ENCODE results near the gene ICAM4. TPM values are rescaled to one million over a fixed set of nuclear protein-coding genes. Genes with fewer than 3 reads are reported as not detected.
A peak's percentile ranks its signal among the peaks of the same experiment; 100 is the strongest.

ICAM4 gene
- total and polyA plus RNA-seq, 9 of the 15 experiments (the other 6 are each of a cell fraction or from before 2014, with no cell fraction given): 14.1 to 86.1 (median 29.6) TPM

DNA sequence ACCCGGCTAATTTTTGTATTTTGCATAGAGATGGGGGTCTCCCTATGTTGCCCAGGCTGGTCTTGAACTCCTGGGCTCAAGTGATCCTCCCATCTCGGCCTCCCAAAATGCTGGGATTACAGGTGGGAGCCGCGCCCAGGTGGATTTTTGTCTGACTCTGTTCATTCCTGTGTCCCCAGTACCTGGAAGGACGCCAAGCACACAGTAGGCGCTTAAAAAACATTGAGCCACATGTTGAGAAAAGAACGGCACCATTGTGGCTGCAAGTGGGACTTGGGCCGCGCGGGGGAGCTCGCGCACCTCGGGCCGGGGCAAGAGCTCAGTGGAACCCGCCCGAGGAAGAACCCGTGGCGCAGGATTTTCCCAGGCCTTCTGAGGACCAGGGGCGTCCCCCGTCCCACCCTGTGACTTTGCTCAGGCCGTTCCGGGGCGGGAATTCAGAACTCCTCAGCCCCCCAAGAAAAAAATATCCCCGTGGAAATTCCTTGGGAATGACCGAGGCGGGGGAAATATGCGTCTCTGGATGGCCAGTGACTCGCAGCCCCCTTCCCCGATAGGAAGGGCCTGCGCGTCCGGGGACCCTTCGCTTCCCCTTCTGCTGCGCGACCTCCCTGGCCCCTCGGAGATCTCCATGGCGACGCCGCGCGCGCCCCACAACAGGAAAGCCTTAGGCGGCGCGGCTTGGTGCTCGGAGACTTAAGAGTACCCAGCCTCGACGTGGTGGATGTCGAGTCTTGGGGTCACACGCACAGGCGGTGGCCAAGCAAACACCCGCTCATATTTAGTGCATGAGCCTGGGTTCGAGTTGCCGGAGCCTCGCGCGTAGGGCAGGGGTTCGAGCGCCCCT is 17.2 kb upstream of the ICAM4 start:
- no peaks in the 10 kb centered on the region for H3K27me3 ChIP-seq (ENCODE audit: control insufficient read depth in 2 of 2, insufficient read depth in 2 of 2, low read length in 2 of 2)
- DNase-seq (ENCODE audit: extremely low read depth in 1 of 4, low spot score in 3 of 4) (peak; percentile 80 to 91 (median 86)), FAIRE-seq (peak; percentile 77), ATAC-seq (peak; percentile 80)
- H3K9me1 ChIP-seq (ENCODE audit: control insufficient read depth, insufficient read depth, low read length): no peaks in the 10 kb centered on the region
- peak overlapping the region; percentile 73 to 93 for H3K9ac ChIP-seq (ENCODE audit: insufficient read depth in 1 of 2, low read depth in 2 of 2, low read length in 2 of 2)
- H3K9me3 ChIP-seq (replicated peaks; ENCODE audit: control insufficient read depth, insufficient read depth, low read depth, low read length): no peaks in the 10 kb centered on the region
- H3K79me2 ChIP-seq (ENCODE audit: control insufficient read depth, insufficient read depth, low read length): peaks cover 30% of the 10 kb centered on the region
- H4K20me1 ChIP-seq (replicated peaks; ENCODE audit: control insufficient read depth, insufficient read depth, low read length): no peaks in the 10 kb centered on the region
- in situ Hi-C loops (cut with MboI) (loop anchor here (5.0 kb wide), 1 partner anchor 118 kb away; no protein-coding TSS in a partner anchor), intact Hi-C loops (cut with micrococcal nuclease) (loop anchor here (1.0 to 2.0 kb wide), 3 partner anchors 20 to 120 kb away; partner anchors contain the start of genes ICAM5 and TYK2)
- WGBS (ENCODE audit: insufficient coverage, low coverage, missing lambda C conversion rate): 17% methylated on average over 47 of the region's 59 CpGs
- ChIA-PET CTCF (ENCODE audit: low intra/inter-chr PET ratio) (interaction anchor here (1.2 to 3.9 kb wide), 2 partner anchors 19 to 119 kb away, joined by 3 to 77 read pairs; no protein-coding TSS in a partner anchor), POLR2A (interaction anchor here (0.6 to 3.7 kb wide), 15 partner anchors 9 to 160 kb away, joined by 3 to 74 read pairs (median 4); partner anchors contain the start of genes FDX2, ICAM4, ICAM5 and RAVER1)
- H3K4me2 ChIP-seq (ENCODE audit: insufficient read depth, low read length): peak overlapping the region; percentile 76
- peak overlapping the region; percentile 91 for H2AFZ ChIP-seq (ENCODE audit: low read depth, low read length)
- peaks cover 16% of the 10 kb centered on the region; the same call in 2 of the 3 replicates for H3K36me3 ChIP-seq (ENCODE audit: control insufficient read depth, insufficient read depth, low read length)
- H3K27ac ChIP-seq (ENCODE audit: extremely low read depth, low read depth, low read length): peak overlapping the region; percentile 81
- no TSS peak for BruUV-seq (replicated peaks)
- H3K4me1 ChIP-seq (replicated peaks in 1 of 2; ENCODE audit: control insufficient read depth in 2 of 2, insufficient read depth in 2 of 2, low read length in 2 of 2): peaks cover 16 to 33% of the 10 kb centered on the region in 2 experiments; a peak in 4 of 5 replicates
- peak overlapping the region; percentile 48 for H3K4me3 ChIP-seq
- TF ChIP-seq BHLHE40 (IDR thresholded peaks at IDR 0.05; ENCODE audit: low read length) (peak; percentile 43; the same call in 1 of the 2 replicates), SRSF7 (optimal IDR thresholded peaks at IDR 0.05; ENCODE audit: low read depth, low read length) (no peak), CEBPB (tag; IDR thresholded peaks at IDR 0.05) (0 out of 2 replicates have a peak, but pooled peaks have one; percentile 22), GATAD2B (IDR thresholded peaks at IDR 0.05; ENCODE audit: borderline replicate concordance) (peak; percentile 33; the same call in 1 of the 2 replicates), ZNF165 (CRISPR knock-in tag; IDR thresholded peaks at IDR 0.05; ENCODE audit: borderline replicate concordance) (no peak), PREB (CRISPR knock-in tag; IDR thresholded peaks at IDR 0.05) (0 out of 2 replicates have a peak, but pooled peaks have one; percentile 15), ZKSCAN8 (CRISPR knock-in tag; IDR thresholded peaks at IDR 0.05) (peak; percentile 95), ADNP (tag; IDR thresholded peaks at IDR 0.05) (peak; percentile 77; the same call in 1 of the 2 replicates), HCFC1 (IDR thresholded peaks at IDR 0.05; ENCODE audit: low read depth, low read length) (0 out of 2 replicates have a peak, but pooled peaks have one; percentile 6), SMC3 (conservative IDR thresholded peaks at IDR 0.05; ENCODE audit: insufficient read depth, low read depth, low read length) (peak; percentile 97), XRCC5 (IDR thresholded peaks at IDR 0.05; ENCODE audit: low read depth, low read length) (peak; percentile 74; the same call in 1 of the 2 replicates)
- TF ChIP-seq, protein P1, sequence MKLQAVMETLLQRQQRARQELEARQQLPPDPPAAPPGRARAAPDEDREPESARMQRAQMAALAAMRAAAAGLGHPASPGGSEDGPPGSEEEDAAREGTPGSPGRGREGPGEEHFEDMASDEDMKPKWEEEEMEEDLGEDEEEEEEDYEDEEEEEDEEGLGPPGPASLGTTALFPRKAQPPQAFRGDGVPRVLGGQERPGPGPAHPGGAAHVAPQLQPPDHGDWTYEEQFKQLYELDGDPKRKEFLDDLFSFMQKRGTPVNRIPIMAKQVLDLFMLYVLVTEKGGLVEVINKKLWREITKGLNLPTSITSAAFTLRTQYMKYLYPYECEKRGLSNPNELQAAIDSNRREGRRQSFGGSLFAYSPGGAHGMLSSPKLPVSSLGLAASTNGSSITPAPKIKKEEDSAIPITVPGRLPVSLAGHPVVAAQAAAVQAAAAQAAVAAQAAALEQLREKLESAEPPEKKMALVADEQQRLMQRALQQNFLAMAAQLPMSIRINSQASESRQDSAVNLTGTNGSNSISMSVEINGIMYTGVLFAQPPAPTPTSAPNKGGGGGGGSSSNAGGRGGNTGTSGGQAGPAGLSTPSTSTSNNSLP (IDR thresholded peaks at IDR 0.05; ENCODE audit: borderline replicate concordance, low read depth, low read length): no peak
- TF ChIP-seq, protein P2, sequence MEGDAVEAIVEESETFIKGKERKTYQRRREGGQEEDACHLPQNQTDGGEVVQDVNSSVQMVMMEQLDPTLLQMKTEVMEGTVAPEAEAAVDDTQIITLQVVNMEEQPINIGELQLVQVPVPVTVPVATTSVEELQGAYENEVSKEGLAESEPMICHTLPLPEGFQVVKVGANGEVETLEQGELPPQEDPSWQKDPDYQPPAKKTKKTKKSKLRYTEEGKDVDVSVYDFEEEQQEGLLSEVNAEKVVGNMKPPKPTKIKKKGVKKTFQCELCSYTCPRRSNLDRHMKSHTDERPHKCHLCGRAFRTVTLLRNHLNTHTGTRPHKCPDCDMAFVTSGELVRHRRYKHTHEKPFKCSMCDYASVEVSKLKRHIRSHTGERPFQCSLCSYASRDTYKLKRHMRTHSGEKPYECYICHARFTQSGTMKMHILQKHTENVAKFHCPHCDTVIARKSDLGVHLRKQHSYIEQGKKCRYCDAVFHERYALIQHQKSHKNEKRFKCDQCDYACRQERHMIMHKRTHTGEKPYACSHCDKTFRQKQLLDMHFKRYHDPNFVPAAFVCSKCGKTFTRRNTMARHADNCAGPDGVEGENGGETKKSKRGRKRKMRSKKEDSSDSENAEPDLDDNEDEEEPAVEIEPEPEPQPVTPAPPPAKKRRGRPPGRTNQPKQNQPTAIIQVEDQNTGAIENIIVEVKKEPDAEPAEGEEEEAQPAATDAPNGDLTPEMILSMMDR (IDR thresholded peaks at IDR 0.05 in 2 of 3, conservative IDR thresholded peaks at IDR 0.05 in 1 of 3; ENCODE audit: insufficient read depth in 2 of 3, low read depth in 1 of 3, low read length in 3 of 3): peak; percentile 94 to 98 (median 95)
- TF ChIP-seq, protein P3, sequence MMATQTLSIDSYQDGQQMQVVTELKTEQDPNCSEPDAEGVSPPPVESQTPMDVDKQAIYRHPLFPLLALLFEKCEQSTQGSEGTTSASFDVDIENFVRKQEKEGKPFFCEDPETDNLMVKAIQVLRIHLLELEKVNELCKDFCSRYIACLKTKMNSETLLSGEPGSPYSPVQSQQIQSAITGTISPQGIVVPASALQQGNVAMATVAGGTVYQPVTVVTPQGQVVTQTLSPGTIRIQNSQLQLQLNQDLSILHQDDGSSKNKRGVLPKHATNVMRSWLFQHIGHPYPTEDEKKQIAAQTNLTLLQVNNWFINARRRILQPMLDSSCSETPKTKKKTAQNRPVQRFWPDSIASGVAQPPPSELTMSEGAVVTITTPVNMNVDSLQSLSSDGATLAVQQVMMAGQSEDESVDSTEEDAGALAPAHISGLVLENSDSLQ (IDR thresholded peaks at IDR 0.05): no peak
